AG10803 (cell line): ENCODE measurements around the gene MYH4.

ENCODE experiments used
- DNase-seq: peaks from one replicate; pipeline ENCODE4 v3.0.0; 2010; ENCODE audit warnings: low read depth
- H3K4me3 ChIP-seq: 2 replicates; pipeline ENCODE4 v1.5.1; 2011; ENCODE audit warnings: mild to moderate bottlenecking, low read length, control low read depth
- CTCF ChIP-seq: conservative IDR thresholded peaks from 2 replicates; pipeline ENCODE4 v1.5.1; 2011; ENCODE audit warnings: mild to moderate bottlenecking, low read length, control low read depth, inconsistent platforms

MYH4 gene

DNA sequence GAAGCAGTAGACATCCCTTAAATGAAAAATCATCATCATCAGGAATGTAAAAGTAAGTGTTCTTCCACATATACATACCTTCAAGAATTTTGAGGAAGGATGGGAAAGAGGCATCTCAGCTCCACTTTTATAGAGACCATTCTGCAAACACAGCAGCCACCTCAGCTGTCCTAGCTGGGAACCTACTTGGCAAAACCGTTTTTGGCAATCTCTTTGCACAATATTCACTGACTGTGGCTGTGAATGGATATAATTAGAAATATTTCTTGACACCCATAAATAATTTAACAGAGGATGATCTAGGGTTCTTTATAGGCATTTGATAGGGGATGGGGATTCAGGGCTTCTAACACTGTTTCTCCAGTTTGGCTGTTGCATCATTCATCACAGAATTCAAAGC, at the start of gene MYH4:
Gene MYH4 (minus strand): TSS at position 101 of the 400 bp plus-strand sequence. CDS start 2,814 bp downstream, outside the sequence.
- no peak for TF ChIP-seq CTCF
- DNase-seq: no peak
- H3K4me3 ChIP-seq: no peak within 1 kb of the TSS

- no peak within 1 kb of the TSS for H3K4me3 ChIP-seq
- TF ChIP-seq CTCF: no peak
- DNase-seq: no peak
These were observed 49.1 kb upstream of the MYH4 start, which contains the start of gene MYH1 for GRCh38 chr17:10518271-10519037. TSS of gene MYH1 (minus strand) at chr17:10518542. CDS start at chr17:10516642, 1,900 bp downstream.

GRCh38 chr17:10516638-10517037, 47.3 kb upstream of the MYH4 start:
- no peak overlapping the region for H3K4me3 ChIP-seq
- no peak for TF ChIP-seq CTCF
- DNase-seq: no peak

- no peak for DNase-seq
- H3K4me3 ChIP-seq: no peak overlapping the region
- TF ChIP-seq CTCF: no peak
These were observed 46.7 kb upstream of the MYH4 start for GRCh38 chr17:10516065-10516464.

DNA sequence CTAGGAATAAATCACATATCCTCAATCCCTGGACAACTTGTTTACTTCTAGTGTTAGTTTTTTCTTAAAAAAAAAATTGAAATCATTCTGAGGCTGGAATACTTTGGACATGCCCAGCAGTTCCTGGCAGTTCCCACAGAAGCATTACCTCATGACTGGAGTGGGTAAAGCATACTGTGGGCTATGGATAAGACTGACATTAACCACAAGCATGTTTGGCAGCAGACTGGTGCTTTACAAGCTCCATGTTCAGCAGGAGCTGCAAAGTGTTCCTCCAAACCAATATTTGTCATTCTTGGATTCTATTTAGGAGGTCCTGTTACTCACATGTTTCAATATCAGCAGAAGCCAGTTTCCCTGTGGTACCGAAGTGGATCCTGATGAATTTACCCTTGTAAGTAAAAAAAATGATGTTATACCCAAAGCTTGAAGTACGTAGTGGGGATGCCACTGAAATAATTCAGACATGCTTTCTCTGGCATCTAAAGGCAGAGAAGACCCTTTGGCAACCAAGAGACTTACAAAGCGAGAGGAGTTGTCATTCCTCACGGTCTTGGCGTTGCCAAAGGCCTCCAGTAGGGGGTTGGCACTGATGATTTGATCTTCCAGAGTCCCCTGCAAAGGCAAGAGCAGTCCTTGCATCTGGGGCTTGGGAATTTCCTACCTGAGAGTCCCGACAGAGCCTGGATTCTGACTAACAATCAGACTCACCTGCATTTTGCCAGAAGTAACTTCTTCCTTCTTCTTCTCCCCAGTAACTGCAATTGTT, 44.1 kb upstream of the MYH4 start:
- DNase-seq: peak; percentile 89
- TF ChIP-seq CTCF: no peak
- no peak overlapping the region for H3K4me3 ChIP-seq

- DNase-seq: peak; percentile 21
- no peak for TF ChIP-seq CTCF
- H3K4me3 ChIP-seq: no peak overlapping the region
These were observed 43.5 kb upstream of the MYH4 start for GRCh38 chr17:10512856-10513255.

GRCh38 chr17:10499950-10500349, 30.6 kb upstream of the MYH4 start:
- TF ChIP-seq CTCF: no peak
- H3K4me3 ChIP-seq: no peak overlapping the region
- DNase-seq: no peak
